Endodermal cell (in vitro differentiated cells): ENCODE results near the gene FXR2. TPM values are rescaled to one million over a fixed set of nuclear protein-coding genes. Genes with fewer than 3 reads are reported as not detected.

Experiments used
- DNase-seq: peaks from one replicate; pipeline ENCODE4 v3.0.0-alpha.2; 2017
- H3K27ac ChIP-seq: 2 replicates; pipeline ENCODE4 v1.5.1; 2013; ENCODE audit warnings: mild to moderate bottlenecking, low read depth, low read length, moderate library complexity
- H3K27me3 ChIP-seq: 2 replicates; pipeline ENCODE4 v1.6.1; 2013; ENCODE audit warnings: mild to moderate bottlenecking, low read length, moderate library complexity; ENCODE audit not compliant: insufficient read depth, control insufficient read depth, poor library complexity, severe bottlenecking
- H3K36me3 ChIP-seq: 2 replicates; pipeline ENCODE4 v1.7.0; 2013; ENCODE audit warnings: mild to moderate bottlenecking, low read length, moderate library complexity; ENCODE audit not compliant: control insufficient read depth, insufficient read depth
- H3K4me1 ChIP-seq: one replicate; pipeline ENCODE4 v1.7.0; 2013; ENCODE audit warnings: low read length; ENCODE audit not compliant: control insufficient read depth, insufficient read depth
- H3K4me3 ChIP-seq: 2 replicates; pipeline ENCODE4 v1.5.1; 2013; ENCODE audit warnings: mild to moderate bottlenecking, low read length, moderate library complexity
- H3K9ac ChIP-seq: 2 replicates; pipeline ENCODE4 v1.6.1; 2013; ENCODE audit warnings: mild to moderate bottlenecking, low read length, moderate library complexity; ENCODE audit not compliant: poor library complexity, severe bottlenecking; ENCODE audit errors: extremely low read depth
- H3K9me3 ChIP-seq: 2 replicates; pipeline ENCODE4 v1.6.1; 2013; ENCODE audit warnings: mild to moderate bottlenecking, low read length, moderate library complexity; ENCODE audit not compliant: control insufficient read depth
- H3K27ac Mint-ChIP-seq: 2 replicates; pipeline ENCODE4 v1.8.0; 2020; ENCODE audit warnings: mixed read lengths
- H3K27me3 Mint-ChIP-seq: 2 replicates; pipeline ENCODE4 v1.8.0; 2021; ENCODE audit warnings: mild to moderate bottlenecking, mixed read lengths; ENCODE audit not compliant: insufficient read depth
- H3K36me3 Mint-ChIP-seq: 2 replicates; pipeline ENCODE4 v1.8.0; 2020; ENCODE audit warnings: low read depth, mixed read lengths
- H3K4me1 Mint-ChIP-seq: 2 replicates; pipeline ENCODE4 v1.8.0; 2020; ENCODE audit warnings: mixed read lengths
- H3K4me3 Mint-ChIP-seq: 2 replicates; pipeline ENCODE4 v1.8.0; 2020; ENCODE audit warnings: mild to moderate bottlenecking, moderate library complexity, mixed read lengths
- H3K9me3 Mint-ChIP-seq: 2 replicates; pipeline ENCODE4 v1.8.0; 2020; ENCODE audit warnings: mild to moderate bottlenecking, mixed read lengths
- CTCF ChIP-seq: fragments of 200-600 bp; sonication (generic); conservative IDR thresholded peaks from 2 replicates; pipeline ENCODE4 v1.5.0; 2021; ENCODE audit warnings: antibody characterized with exemption, mild to moderate bottlenecking
- WGBS, 2 experiments: methylation state at CpG; one replicate each; pipeline versions ENCODE4 v1.1.5 to v1.1.7; 2013; ENCODE audit warnings: missing lambda C conversion rate in 2 of 2, mixed read lengths in 1 of 2; ENCODE audit not compliant: insufficient coverage in 1 of 2, insufficient read length in 1 of 2; 5-methylcytosine and 5-hydroxymethylcytosine counted together
- total RNA-seq, 2 donors: library from RNA; stranded (reverse); fragmentation: NEBNext Ultra II Directional in 1 of 2; extraction: Animal tissue kit (Norgen Biotek cat#: 25700) in 1 of 2; gene quantifications; 2 replicates in 1 of 2; 3 replicates in 1 of 2; pipeline ENCODE4 v1.2.1, GENCODE V29; 2021

Gene FXR2
- total RNA-seq, 2 donors from 2014 or later, result 52.1 to 53.9 TPM

- peaks cover 42% of the 10 kb centered on the region for H3K27me3 Mint-ChIP-seq
- Histone ChIP-seq H3K4me1 (no peaks in the 10 kb centered on the region), H3K27me3 (peaks cover 29% of the 10 kb centered on the region), H3K4me3 (no peak overlapping the region), H3K9ac (no peak overlapping the region), H3K36me3 (no peaks in the 10 kb centered on the region), H3K27ac (no peak overlapping the region), H3K9me3 (no peaks in the 10 kb centered on the region)
- DNase-seq, result no peak
- no peaks in the 10 kb centered on the region for H3K36me3 Mint-ChIP-seq
- 89% methylated on average over 15 of the region's 16 CpGs; no CpG with 5 or more reads in 1 of the 2 experiments for WGBS, 2 experiments
- no peaks in the 10 kb centered on the region for H3K9me3 Mint-ChIP-seq
- H3K27ac Mint-ChIP-seq, result no peak overlapping the region
- peaks cover 22% of the 10 kb centered on the region for H3K4me1 Mint-ChIP-seq
- TF ChIP-seq CTCF, result no peak
- H3K4me3 Mint-ChIP-seq, result no peak overlapping the region
Measured at GRCh38 chr17:7654832-7655540, 40.3 kb upstream of the FXR2 start.

- Histone ChIP-seq H3K4me3 (no peak overlapping the region), H3K4me1 (no peaks in the 10 kb centered on the region), H3K9me3 (no peaks in the 10 kb centered on the region), H3K27me3 (peaks cover 31% of the 10 kb centered on the region), H3K27ac (no peak overlapping the region), H3K9ac (no peak overlapping the region), H3K36me3 (no peaks in the 10 kb centered on the region)
- Mint-ChIP-seq H3K36me3 (no peaks in the 10 kb centered on the region), H3K9me3 (no peaks in the 10 kb centered on the region), H3K4me1 (peaks cover 24% of the 10 kb centered on the region), H3K27ac (no peak overlapping the region), H3K4me3 (peak overlapping the region; percentile 61), H3K27me3 (peaks cover 50% of the 10 kb centered on the region)
- DNase-seq, result no peak
- TF ChIP-seq CTCF, result no peak
- 87 to 89% methylated on average over 10 to 12 of the region's 12 CpGs for WGBS, 2 experiments
Measured at GRCh38 chr17:7652388-7653356, 38.0 kb upstream of the FXR2 start.

GRCh38 chr17:7651665-7652387 lies 37.1 kb upstream of the FXR2 start:
- H3K9me3 Mint-ChIP-seq, result no peaks in the 10 kb centered on the region
- H3K4me1 ChIP-seq, result no peaks in the 10 kb centered on the region
- peak overlapping the region; percentile 44 for H3K9ac ChIP-seq
- TF ChIP-seq CTCF, result no peak
- 7 to 13% methylated on average over 16 to 43 of the region's 54 CpGs for WGBS, 2 experiments
- peaks cover 31% of the 10 kb centered on the region for H3K27me3 ChIP-seq
- H3K9me3 ChIP-seq, result no peaks in the 10 kb centered on the region
- no peak overlapping the region for H3K27ac Mint-ChIP-seq
- H3K36me3 ChIP-seq, result no peaks in the 10 kb centered on the region
- no peak overlapping the region for H3K27ac ChIP-seq
- DNase-seq, result peak; percentile 82
- peak overlapping the region; percentile 61 for H3K4me3 Mint-ChIP-seq
- H3K36me3 Mint-ChIP-seq, result no peaks in the 10 kb centered on the region
- peaks cover 18% of the 10 kb centered on the region for H3K4me1 Mint-ChIP-seq
- peaks cover 50% of the 10 kb centered on the region for H3K27me3 Mint-ChIP-seq
- peak overlapping the region; percentile 80 for H3K4me3 ChIP-seq
